Endothelial cell of umbilical vein (primary cell): ENCODE measurements around the gene SERPINB7.

Experiments used
- EZH2 ChIP-seq: IDR thresholded peaks from 2 replicates; pipeline ENCODE4 v1.6.1; 2012; ENCODE audit warnings: borderline replicate concordance, low read depth, mild to moderate bottlenecking, moderate library complexity, low read length, inconsistent platforms; ENCODE audit not compliant: severe bottlenecking
- FOS ChIP-seq: IDR thresholded peaks from 2 replicates; pipeline ENCODE4 v1.6.1; 2011; ENCODE audit warnings: mild to moderate bottlenecking, low read length, moderate library complexity, borderline replicate concordance; ENCODE audit not compliant: insufficient read depth
- GATA2 ChIP-seq: IDR thresholded peaks from 2 replicates; pipeline ENCODE4 v1.7.0; 2011; ENCODE audit warnings: low read depth, mild to moderate bottlenecking, moderate library complexity, mixed read lengths, low read length; ENCODE audit not compliant: insufficient read length, insufficient read depth
- POLR2A ChIP-seq: IDR thresholded peaks from 2 replicates; pipeline ENCODE4 v1.6.1; 2012; ENCODE audit warnings: low read depth, mild to moderate bottlenecking, control low read depth, low read length
- POLR2AphosphoS5 ChIP-seq: IDR thresholded peaks from 2 replicates; pipeline ENCODE4 v1.6.1; 2012; ENCODE audit warnings: low read depth, mild to moderate bottlenecking, control low read depth, low read length, moderate library complexity; ENCODE audit not compliant: insufficient read depth
- TF ChIP-seq, protein P1 (sequence below), 2 donors: IDR thresholded peaks; 1 replicate in 1 of 2; 2 replicates in 1 of 2; pipeline ENCODE4 v1.5.1; 2011; ENCODE audit warnings: low read length in 2 of 2, mild to moderate bottlenecking in 2 of 2, moderate library complexity in 2 of 2, control low read depth in 1 of 2, inconsistent platforms in 1 of 2, low read depth in 1 of 2; ENCODE audit not compliant: insufficient read depth in 1 of 2; ENCODE audit errors: extremely low read depth in 1 of 2
- TF ChIP-seq, protein P2 (sequence below): IDR thresholded peaks from 2 replicates; pipeline ENCODE4 v1.6.1; 2011; ENCODE audit not compliant: insufficient read depth, insufficient read length

DNA sequence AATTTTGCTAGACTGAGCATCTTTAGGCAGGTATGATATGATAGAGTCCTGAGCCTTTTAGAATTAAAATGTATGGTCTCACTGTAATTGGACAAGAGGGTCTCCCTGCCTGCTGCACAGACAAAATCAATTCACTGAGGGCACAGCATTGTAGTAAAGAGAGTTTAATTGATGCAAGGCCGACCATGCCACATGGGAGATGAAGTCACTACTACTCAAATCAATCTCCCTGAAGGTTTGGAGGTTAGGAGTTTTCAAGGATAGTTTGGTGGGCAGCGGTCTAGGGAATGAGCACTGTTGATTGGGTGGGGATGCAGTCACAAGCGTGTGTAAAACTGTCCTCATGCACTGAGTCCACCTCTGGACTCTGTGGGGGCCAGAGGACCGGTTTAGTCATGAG lies 26.1 kb downstream of the SERPINB7 start:
- TF ChIP-seq POLR2A (no peak), EZH2 (no peak), POLR2AphosphoS5 (no peak), FOS (no peak), GATA2 (no peak)
- TF ChIP-seq, protein P1, sequence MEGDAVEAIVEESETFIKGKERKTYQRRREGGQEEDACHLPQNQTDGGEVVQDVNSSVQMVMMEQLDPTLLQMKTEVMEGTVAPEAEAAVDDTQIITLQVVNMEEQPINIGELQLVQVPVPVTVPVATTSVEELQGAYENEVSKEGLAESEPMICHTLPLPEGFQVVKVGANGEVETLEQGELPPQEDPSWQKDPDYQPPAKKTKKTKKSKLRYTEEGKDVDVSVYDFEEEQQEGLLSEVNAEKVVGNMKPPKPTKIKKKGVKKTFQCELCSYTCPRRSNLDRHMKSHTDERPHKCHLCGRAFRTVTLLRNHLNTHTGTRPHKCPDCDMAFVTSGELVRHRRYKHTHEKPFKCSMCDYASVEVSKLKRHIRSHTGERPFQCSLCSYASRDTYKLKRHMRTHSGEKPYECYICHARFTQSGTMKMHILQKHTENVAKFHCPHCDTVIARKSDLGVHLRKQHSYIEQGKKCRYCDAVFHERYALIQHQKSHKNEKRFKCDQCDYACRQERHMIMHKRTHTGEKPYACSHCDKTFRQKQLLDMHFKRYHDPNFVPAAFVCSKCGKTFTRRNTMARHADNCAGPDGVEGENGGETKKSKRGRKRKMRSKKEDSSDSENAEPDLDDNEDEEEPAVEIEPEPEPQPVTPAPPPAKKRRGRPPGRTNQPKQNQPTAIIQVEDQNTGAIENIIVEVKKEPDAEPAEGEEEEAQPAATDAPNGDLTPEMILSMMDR (IDR thresholded peaks at IDR 0.05; ENCODE audit: extremely low read depth in 1 of 2, insufficient read depth in 1 of 2, low read depth in 1 of 2, low read length in 2 of 2): no peak
- TF ChIP-seq, protein P2, sequence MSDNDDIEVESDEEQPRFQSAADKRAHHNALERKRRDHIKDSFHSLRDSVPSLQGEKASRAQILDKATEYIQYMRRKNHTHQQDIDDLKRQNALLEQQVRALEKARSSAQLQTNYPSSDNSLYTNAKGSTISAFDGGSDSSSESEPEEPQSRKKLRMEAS: no peak
